HG03521 (cell line): Measurements from ENCODE around the gene ADCY7.
A peak's percentile ranks its signal among the peaks of the same experiment; 100 is the strongest.

Experiments
- ATAC-seq: cut with Tn5 transposase; IDR thresholded peaks from one replicate; pipeline ENCODE4 v1.9.1; 2021; ENCODE audit warnings: mild to moderate bottlenecking, moderate library complexity; ENCODE audit not compliant: unreplicated experiment

Gene ADCY7

GRCh38 chr16:50279504-50279865 is 13.1 kb downstream of the ADCY7 start:
- no peak for ATAC-seq

GRCh38 chr16:50280932-50281331 is 14.6 kb downstream of the ADCY7 start:
- ATAC-seq: no peak

GRCh38 chr16:50281391-50282009 is 15.1 kb downstream of the ADCY7 start:
- no peak for ATAC-seq

- ATAC-seq: peak; percentile 87
These were observed 15.7 kb downstream of the ADCY7 start for GRCh38 chr16:50282010-50282538.

DNA sequence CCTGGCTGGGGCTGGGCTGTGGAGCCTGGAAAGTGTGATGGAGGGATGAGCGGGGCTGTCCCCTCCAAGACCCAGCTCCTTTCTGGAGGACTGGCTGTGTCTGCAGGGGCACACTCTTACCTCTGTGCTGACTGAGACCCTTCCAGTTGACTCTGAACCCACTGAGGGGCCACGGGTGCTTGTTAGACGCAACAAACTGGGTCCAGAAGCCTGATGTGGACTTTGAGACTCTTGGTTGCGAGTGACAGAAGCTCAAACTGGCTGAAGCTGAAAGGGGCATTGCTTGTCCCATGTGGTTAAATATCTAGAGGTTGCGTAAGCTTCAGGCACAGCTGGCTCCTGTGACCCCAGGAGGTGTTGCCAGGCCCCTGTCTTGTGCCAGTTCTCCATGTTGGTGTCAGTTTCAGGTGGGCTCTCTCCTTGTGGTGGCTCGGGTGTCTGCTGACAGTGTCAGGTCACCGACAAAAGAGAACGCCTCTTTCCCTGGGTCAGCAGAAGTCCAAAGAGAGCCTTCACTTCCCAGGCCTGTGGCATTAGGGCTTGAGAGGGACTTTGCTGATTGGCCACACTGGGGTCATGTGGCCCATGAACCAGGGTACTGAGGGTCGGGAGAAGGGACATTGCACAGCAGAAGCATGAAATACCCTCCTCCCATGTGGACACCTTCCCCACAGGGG is 16.7 kb downstream of the ADCY7 start:
- no peak for ATAC-seq

- no peak for ATAC-seq
These were observed 18.0 kb downstream of the ADCY7 start for GRCh38 chr16:50284131-50284911.

DNA sequence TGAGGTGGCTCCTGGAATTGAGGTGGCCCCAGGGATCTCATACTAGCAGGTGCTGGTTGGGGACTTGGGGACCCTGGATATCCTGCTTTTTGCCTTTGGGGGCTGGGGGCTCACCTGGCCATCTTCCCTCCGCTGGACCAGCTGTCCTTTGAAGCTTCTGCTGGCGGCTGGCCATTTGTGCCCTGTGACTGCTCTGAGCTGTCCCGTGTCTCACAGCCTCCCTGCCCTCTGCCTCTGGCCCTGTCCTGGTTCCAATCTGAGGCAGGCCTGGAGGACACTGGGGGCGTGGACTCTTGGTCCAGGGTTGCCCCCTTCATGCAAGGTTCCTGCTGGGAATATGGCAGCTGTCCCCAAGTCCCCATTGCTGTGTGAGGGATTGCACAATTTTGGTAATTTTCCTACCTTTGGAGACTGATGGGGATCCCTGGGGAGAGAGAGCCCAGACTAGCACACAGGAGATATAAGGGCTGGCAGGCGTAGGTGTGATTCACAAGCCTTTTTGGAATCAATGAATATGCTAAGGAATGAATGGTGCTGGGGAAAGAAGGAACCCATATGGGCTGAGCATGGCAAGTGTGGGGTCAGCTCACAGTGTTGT is 19.2 kb downstream of the ADCY7 start:
- no peak for ATAC-seq

DNA sequence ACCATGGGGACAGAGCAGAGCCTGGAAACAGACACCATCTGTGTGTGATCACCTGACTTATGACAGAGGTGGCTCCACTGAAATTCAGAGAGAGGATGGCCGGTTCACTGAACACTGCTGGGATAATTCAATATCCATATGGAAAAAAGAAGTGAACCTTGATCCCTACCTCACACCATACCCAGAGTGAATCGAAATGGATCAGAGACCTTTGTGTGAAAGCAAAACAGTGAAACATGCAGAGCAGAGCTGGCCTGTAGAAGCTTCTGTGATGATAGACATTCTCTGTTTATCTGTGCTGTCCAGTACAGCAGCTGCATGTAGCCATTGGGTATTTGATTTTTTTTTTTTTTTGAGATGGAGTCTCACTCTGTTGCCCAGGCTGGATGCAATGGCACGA is 20.3 kb downstream of the ADCY7 start:
- no peak for ATAC-seq

GRCh38 chr16:50288026-50288425 is 21.7 kb downstream of the ADCY7 start:
- ATAC-seq: no peak

GRCh38 chr16:50288920-50289319 is 22.6 kb downstream of the ADCY7 start:
- no peak for ATAC-seq

- ATAC-seq: no peak
These were observed 23.8 kb downstream of the ADCY7 start for GRCh38 chr16:50289950-50290764.

- no peak for ATAC-seq
These were observed 24.5 kb downstream of the ADCY7 start for GRCh38 chr16:50290856-50291255.

DNA sequence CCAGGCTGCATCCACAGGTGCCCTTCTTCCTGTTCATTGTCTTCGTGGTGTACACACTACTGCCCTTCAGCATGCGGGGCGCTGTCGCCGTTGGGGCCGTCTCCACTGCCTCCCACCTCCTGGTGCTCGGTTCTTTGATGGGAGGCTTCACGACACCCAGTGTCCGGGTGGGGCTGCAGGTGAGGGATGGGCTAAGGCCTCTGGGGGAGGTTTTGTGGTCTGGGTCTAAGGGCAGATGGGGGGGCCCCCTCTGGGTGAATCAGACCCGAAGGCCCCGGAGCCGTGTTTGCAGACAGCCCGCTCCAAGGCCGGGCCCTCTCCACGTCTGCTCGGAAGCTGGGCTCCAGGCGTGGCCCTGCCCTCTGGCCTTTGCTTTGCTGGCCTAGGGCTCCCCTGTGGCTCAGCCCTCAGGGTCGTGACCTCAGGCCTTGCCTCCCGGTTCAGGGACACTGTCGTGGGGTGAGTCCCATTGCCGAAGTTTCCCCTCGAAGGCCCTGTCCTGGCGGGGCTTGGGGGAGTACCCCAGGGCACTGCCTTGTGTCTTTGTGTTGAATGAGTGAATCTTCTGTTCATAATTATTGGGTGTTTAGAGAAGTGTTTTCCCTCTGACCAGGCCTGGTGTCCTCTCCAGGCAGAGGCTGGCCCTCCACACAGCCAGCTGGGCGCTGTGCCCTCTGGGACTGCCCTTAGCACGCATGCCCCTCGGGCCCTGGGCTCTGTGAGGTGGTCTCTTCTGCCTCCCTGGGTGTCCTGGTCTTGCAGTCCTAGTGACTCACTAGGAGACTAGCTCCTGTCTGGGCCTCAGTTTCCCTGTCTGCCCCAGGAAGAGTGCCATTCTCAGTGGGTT is 25.6 kb downstream of the ADCY7 start:
- no peak for ATAC-seq

DNA sequence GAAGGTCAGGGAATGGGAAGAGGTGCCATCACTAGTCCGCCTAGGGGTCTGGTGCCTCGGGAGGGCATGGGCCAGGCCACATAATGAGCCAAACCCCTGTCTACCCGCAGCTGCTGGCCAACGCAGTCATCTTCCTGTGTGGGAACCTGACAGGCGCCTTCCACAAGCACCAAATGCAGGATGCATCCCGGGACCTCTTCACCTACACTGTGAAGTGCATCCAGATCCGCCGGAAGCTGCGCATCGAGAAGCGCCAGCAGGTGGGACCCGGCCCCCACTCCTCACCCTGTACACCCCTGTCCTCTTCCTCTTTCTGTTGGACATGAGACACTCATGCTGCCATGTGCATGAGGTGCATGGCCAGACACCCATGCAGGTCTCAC is 26.2 kb downstream of the ADCY7 start:
- ATAC-seq: no peak

- ATAC-seq: no peak
These were observed 26.9 kb downstream of the ADCY7 start for GRCh38 chr16:50293041-50293783.

GRCh38 chr16:50293994-50294855 is 27.9 kb downstream of the ADCY7 start:
- no peak for ATAC-seq

- no peak for ATAC-seq
These were observed 28.6 kb downstream of the ADCY7 start for GRCh38 chr16:50294955-50295354.

DNA sequence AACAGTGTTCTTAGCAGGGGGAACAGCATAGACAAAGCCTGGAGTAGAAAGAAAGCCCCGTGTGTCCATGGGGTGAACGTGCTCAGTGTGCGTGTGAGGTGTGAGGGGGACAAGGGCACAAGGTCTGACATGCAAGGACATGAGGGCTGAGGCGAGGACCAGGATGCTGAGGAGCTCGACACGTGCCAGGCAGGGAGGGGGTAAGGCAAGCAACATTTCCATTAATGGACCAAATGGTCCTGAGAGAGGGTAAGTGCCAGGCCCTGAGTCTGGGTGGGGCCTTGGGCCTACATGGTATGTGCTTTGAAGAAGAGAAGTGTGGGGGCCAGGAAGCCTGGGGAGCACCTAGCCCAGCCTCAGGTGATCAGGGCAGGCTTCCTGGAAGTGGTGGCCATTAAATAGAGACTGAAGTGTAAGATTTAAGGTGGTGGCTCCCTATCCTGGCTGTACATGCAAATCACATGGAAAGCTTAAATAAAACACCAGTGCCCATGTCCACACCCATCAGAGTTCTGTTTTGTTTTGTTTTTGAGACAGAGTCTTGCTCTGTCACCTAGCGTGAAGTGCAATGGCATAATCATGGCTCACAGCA is 29.3 kb downstream of the ADCY7 start:
- ATAC-seq: no peak
